ENCODE data around the gene NAGK.

DNA sequence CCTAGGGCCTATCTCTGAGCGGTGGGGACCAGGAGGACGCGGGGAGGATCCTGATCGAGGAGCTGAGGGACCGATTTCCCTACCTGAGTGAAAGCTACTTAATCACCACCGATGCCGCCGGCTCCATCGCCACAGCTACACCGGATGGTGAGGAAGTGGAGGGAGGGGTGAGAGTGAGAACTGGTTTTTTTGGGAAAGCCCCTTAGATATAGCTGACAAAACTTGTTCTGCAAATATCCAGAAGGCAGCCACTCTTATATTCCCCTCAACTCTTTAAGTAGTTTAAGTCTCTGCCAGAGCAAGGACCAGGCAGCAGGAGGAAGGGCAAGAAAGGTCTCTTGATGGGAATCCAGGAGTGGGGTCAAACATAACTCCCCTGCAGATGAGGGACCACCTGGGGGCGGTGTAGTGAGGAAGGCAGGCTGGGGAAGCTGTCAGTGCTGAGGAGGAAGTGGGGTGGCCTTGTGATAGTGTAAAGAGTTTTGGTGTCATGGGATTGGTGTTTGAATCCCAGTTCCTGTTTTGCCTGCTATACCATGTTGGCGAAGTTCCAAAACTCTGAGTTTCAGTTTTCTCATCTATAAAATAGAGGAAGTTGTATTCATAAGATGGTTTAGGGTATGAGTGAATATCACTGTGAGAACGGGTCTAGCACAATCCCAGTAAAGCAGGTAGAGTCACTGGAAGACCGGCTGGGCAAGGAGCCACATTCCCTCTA lies 3.4 kb downstream of the NAGK start:
- TF ChIP-seq EZH2 (IDR thresholded peaks at IDR 0.05; ENCODE audit: insufficient read depth, low read length) = no peak
- TF ChIP-seq, protein P1, sequence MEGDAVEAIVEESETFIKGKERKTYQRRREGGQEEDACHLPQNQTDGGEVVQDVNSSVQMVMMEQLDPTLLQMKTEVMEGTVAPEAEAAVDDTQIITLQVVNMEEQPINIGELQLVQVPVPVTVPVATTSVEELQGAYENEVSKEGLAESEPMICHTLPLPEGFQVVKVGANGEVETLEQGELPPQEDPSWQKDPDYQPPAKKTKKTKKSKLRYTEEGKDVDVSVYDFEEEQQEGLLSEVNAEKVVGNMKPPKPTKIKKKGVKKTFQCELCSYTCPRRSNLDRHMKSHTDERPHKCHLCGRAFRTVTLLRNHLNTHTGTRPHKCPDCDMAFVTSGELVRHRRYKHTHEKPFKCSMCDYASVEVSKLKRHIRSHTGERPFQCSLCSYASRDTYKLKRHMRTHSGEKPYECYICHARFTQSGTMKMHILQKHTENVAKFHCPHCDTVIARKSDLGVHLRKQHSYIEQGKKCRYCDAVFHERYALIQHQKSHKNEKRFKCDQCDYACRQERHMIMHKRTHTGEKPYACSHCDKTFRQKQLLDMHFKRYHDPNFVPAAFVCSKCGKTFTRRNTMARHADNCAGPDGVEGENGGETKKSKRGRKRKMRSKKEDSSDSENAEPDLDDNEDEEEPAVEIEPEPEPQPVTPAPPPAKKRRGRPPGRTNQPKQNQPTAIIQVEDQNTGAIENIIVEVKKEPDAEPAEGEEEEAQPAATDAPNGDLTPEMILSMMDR (IDR thresholded peaks at IDR 0.05; ENCODE audit: insufficient read depth, low read depth, low read length) = no peak

Data from astrocyte (in vitro differentiated cells and primary cell).